HepG2 (cell line): Measurements from ENCODE around the gene COL25A1. TPM values are rescaled to one million over a fixed set of nuclear protein-coding genes. Genes with fewer than 3 reads are reported as not detected.

Experiments used
- ATAC-seq: fragments of 200-7000 bp; cut with Tn5 transposase; 3 replicates; pipeline ENCODE4 v1.9.1; 2020; ENCODE audit warnings: mild to moderate bottlenecking, moderate library complexity
- BruUV-seq: library from RNA; stranded (reverse); fragments of 400-500 nt; replicated peaks from 2 replicates; lab custom pipeline; 2021; lab: Mats Ljungman, UMichigan
- CTCF ChIA-PET: fragments of 300-600 bp; formaldehyde crosslinking; extraction: SDS; loops from one replicate; lab custom pipeline; 2021; ENCODE audit warnings: low total read pairs, inconsistent platforms, low intra/inter-chr PET ratio; lab: Yijun Ruan, JAX
- POLR2A ChIA-PET: fragments of 350-600 bp; sonication (Branson Sonifier 250); formaldehyde crosslinking; loops from one replicate; lab custom pipeline; 2020; ENCODE audit warnings: antibody characterized with exemption, inconsistent platforms; lab: Yijun Ruan, JAX
- DNase-seq: peaks from one replicate; pipeline ENCODE4 v3.0.0-alpha.2; 2015; ENCODE audit warnings: low spot score
- FAIRE-seq: peaks from 3 replicates; lab custom pipeline; 2011; peaks lifted over from hg19 to GRCh38; lab: Jason Lieb, UNC
- H2AFZ ChIP-seq: one replicate; pipeline ENCODE4 v1.6.1; 2011; ENCODE audit warnings: low read length, inconsistent platforms
- H3K27ac ChIP-seq: fragments of 300-600 bp; 3 replicates; pipeline ENCODE4 v1.8.0; 2011; ENCODE audit warnings: mixed run types, mild to moderate bottlenecking, mixed read lengths, low read length, inconsistent platforms; ENCODE audit not compliant: insufficient read depth; ENCODE audit errors: extremely low read length
- H3K27me3 ChIP-seq, 2 experiments: fragments of 200-600 bp in 1 of 2; 2 replicates in 1 of 2; 3 replicates in 1 of 2; pipeline versions ENCODE4 v1.6.0 to v1.8.0; 2011; ENCODE audit warnings: low read length in 2 of 2, mild to moderate bottlenecking in 2 of 2, moderate library complexity in 2 of 2, inconsistent platforms in 1 of 2; ENCODE audit not compliant: insufficient read depth in 2 of 2, control insufficient read depth in 1 of 2
- H3K36me3 ChIP-seq, 2 experiments: fragments of 200-600 bp in 1 of 2; replicated peaks in 1 of 2; 2 replicates in 1 of 2; 3 replicates in 1 of 2; pipeline versions ENCODE4 v1.5.1 to v1.8.0; 2011; ENCODE audit warnings: low read length in 2 of 2, inconsistent platforms in 1 of 2; ENCODE audit not compliant: insufficient read depth in 2 of 2, control insufficient read depth in 1 of 2
- H3K4me1 ChIP-seq: 2 replicates; pipeline ENCODE4 v1.5.1; 2012; ENCODE audit warnings: low read length, inconsistent platforms; ENCODE audit not compliant: insufficient read depth
- H3K4me2 ChIP-seq: 2 replicates; pipeline ENCODE4 v1.6.0; 2011; ENCODE audit warnings: low read depth, low read length, inconsistent platforms
- H3K4me3 ChIP-seq, 3 experiments: fragments of 200-600 bp in 1 of 3; sonication (generic), shearing (Covaris generic) in 1 of 3; replicated peaks in 1 of 3; 2 replicates each; pipeline ENCODE4 v1.5.1; 2011 to 2016; ENCODE audit warnings: low read length in 3 of 3, inconsistent platforms in 2 of 3, low read depth in 2 of 3, mild to moderate bottlenecking in 2 of 3, control low read depth in 1 of 3, mixed read lengths in 1 of 3; ENCODE audit not compliant: insufficient read depth in 1 of 3
- H3K79me2 ChIP-seq: one replicate; pipeline ENCODE4 v1.6.1; 2011; ENCODE audit warnings: low read length, inconsistent platforms; ENCODE audit not compliant: insufficient read depth
- H3K9ac ChIP-seq: 2 replicates; pipeline ENCODE4 v1.6.0; 2011; ENCODE audit warnings: mild to moderate bottlenecking, low read depth, low read length, inconsistent platforms; ENCODE audit not compliant: insufficient read depth
- H3K9me3 ChIP-seq: 2 replicates; pipeline ENCODE4 v1.5.1; 2012; ENCODE audit warnings: mild to moderate bottlenecking, low read length
- H4K20me1 ChIP-seq: 2 replicates; pipeline ENCODE4 v1.6.0; 2011; ENCODE audit warnings: inconsistent platforms, mild to moderate bottlenecking, low read length, moderate library complexity; ENCODE audit not compliant: insufficient read depth
- EEA1 ChIP-seq: sonication (generic); formaldehyde crosslinking; IDR thresholded peaks from 2 replicates; pipeline ENCODE4 v1.5.1; 2020; ENCODE audit warnings: mild to moderate bottlenecking, missing genetic modification reagents, borderline replicate concordance
- HMG20B ChIP-seq: conservative IDR thresholded peaks from 2 replicates; pipeline ENCODE4 v1.6.1; 2016; ENCODE audit warnings: missing genetic modification reagents, missing compliant biosample characterization
- HNRNPUL1 ChIP-seq: fragments of 200-400 bp; formaldehyde crosslinking; IDR thresholded peaks from 2 replicates; pipeline ENCODE4 v1.6.1; 2017; ENCODE audit warnings: low read depth, mild to moderate bottlenecking, low read length, moderate library complexity
- MBD4 ChIP-seq: IDR thresholded peaks from 2 replicates; pipeline ENCODE4 v1.6.1; 2012; ENCODE audit warnings: low read length, inconsistent platforms, borderline replicate concordance
- PAWR ChIP-seq: sonication (generic); formaldehyde crosslinking; IDR thresholded peaks from 2 replicates; pipeline ENCODE4 v1.4.0; 2020; ENCODE audit warnings: missing genetic modification reagents, mild to moderate bottlenecking, borderline replicate concordance
- RNF2 ChIP-seq: fragments of 450-650 bp; conservative IDR thresholded peaks from 2 replicates; pipeline ENCODE4 v1.6.1; 2016; ENCODE audit warnings: low read depth
- SIN3B ChIP-seq: fragments of 150-350 bp; IDR thresholded peaks from 2 replicates; pipeline ENCODE4 v1.6.1; 2014; ENCODE audit warnings: low read length
- SP2 ChIP-seq: sonication (generic); formaldehyde crosslinking; IDR thresholded peaks from 2 replicates; pipeline ENCODE4 v1.5.1; 2020; ENCODE audit warnings: mild to moderate bottlenecking, missing genetic modification reagents
- TCF7 ChIP-seq: sonication (generic); IDR thresholded peaks from 2 replicates; pipeline ENCODE4 v1.6.1; 2016; ENCODE audit warnings: antibody characterized with exemption, low read depth
- ZNF253 ChIP-seq: sonication (generic); formaldehyde crosslinking; IDR thresholded peaks from 2 replicates; pipeline ENCODE4 v1.8.0; 2022; ENCODE audit warnings: mild to moderate bottlenecking, missing genetic modification reagents, borderline replicate concordance
- ZNF615 ChIP-seq: sonication (generic); formaldehyde crosslinking; IDR thresholded peaks from 2 replicates; pipeline ENCODE4 v1.5.0; 2020; ENCODE audit warnings: mild to moderate bottlenecking, missing genetic modification reagents, borderline replicate concordance
- in situ Hi-C: cut with HindIII; loops from 2 replicates; pipeline ENCODE4 v1.10.0; 2017; ENCODE audit warnings: low pct_unique_long_range_greater_than_20kb; ENCODE audit not compliant: extremely low pct_ligation_motif_present
- intact Hi-C: fragments of 100-400 bp; cut with micrococcal nuclease; formaldehyde crosslinking; loops from one replicate; pipeline ENCODE4 v1.10.0; 2022; ENCODE audit not compliant: unreplicated experiment
- polyA plus RNA-seq, 8 experiments: library from polyadenylated mRNA; depleted of rRNA in 3 of 8; stranded (reverse) in 7 of 8; unstranded in 1 of 8; fragments of >200 nt; fragmentation: Illumina TruSeq in 4 of 8; extraction: Trizol in 4 of 8; gene quantifications; 2 replicates each; pipeline versions ENCODE4 v1.2.1 to v1.2.3, GENCODE V29; 2011 to 2016; ENCODE audit warnings: low read depth in 4 of 8, missing spikeins in 1 of 8, mixed read lengths in 1 of 8; ENCODE audit not compliant: insufficient read depth in 1 of 8
- total RNA-seq, 5 experiments: library from RNA; depleted of rRNA; stranded (reverse); fragments of >200 nt; fragmentation: Illumina TruSeq; extraction: Trizol; gene quantifications; 2 replicates each; pipeline ENCODE4 v1.2.3, GENCODE V29; 2016; ENCODE audit warnings: low read depth in 1 of 5
- TF ChIP-seq, protein P1 (sequence below): sonication (generic); formaldehyde crosslinking; IDR thresholded peaks from 2 replicates; pipeline ENCODE4 v1.4.0; 2020; ENCODE audit warnings: mild to moderate bottlenecking, low read depth, missing genetic modification reagents
- TF ChIP-seq, protein P2 (sequence below): sonication (generic); formaldehyde crosslinking; IDR thresholded peaks from 2 replicates; pipeline ENCODE4 v1.4.0; 2020; ENCODE audit warnings: missing genetic modification reagents, mild to moderate bottlenecking, borderline replicate concordance

The COL25A1 gene
- total and polyA plus RNA-seq, 2 of the 13 experiments (the other 11 are each of a cell fraction or from before 2014, with no cell fraction given) = not detected

DNA sequence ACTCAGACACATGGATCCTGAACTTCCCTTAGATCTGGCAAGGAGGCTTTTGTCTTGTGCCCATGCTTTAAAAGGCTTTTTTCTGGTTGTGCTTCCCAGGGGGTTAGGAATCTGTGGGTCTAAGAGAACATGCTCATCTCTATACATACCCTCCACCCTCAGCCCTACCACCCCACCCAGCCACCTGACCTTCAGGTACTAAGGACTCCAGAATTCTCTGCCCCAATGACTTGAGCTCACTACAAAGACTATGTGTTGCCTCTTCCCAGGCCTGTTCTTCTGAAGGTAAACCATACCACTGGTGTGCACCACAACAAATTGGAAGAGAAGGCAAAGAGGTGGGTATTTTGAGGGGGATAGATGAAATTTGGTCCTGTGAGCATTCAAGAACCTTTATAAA, 372.3 kb downstream of the COL25A1 start:
- BruUV-seq = no TSS peak
- intact Hi-C loops = no loop called here
- Histone ChIP-seq H3K4me2 (no peak overlapping the region), H3K36me3 (no peaks in the 10 kb centered on the region), H4K20me1 (no peaks in the 10 kb centered on the region), H2AFZ (no peak overlapping the region), H3K27ac (no peak overlapping the region), H3K79me2 (no peaks in the 10 kb centered on the region), H3K4me3 (no peak overlapping the region), H3K4me1 (no peaks in the 10 kb centered on the region), H3K9me3 (no peaks in the 10 kb centered on the region), H3K9ac (no peak overlapping the region), H3K27me3 (no peaks in the 10 kb centered on the region)
- in situ Hi-C loops = no loop called here
- no peak for ATAC-seq
- POLR2A ChIA-PET = no interaction called here
- no peak for DNase-seq
- no peak for FAIRE-seq
- CTCF ChIA-PET = no interaction called here
- TF ChIP-seq SIN3B (no peak), ZNF615 (CRISPR knock-in tag) (no peak), SP2 (no peak), TCF7 (no peak), ZNF253 (CRISPR knock-in tag) (no peak), EEA1 (CRISPR knock-in tag) (no peak), RNF2 (no peak), MBD4 (no peak), HMG20B (no peak), PAWR (CRISPR knock-in tag) (no peak), HNRNPUL1 (no peak)
- TF ChIP-seq, protein P1, sequence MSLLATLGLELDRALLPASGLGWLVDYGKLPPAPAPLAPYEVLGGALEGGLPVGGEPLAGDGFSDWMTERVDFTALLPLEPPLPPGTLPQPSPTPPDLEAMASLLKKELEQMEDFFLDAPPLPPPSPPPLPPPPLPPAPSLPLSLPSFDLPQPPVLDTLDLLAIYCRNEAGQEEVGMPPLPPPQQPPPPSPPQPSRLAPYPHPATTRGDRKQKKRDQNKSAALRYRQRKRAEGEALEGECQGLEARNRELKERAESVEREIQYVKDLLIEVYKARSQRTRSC (CRISPR knock-in tag) = no peak
- TF ChIP-seq, protein P2, sequence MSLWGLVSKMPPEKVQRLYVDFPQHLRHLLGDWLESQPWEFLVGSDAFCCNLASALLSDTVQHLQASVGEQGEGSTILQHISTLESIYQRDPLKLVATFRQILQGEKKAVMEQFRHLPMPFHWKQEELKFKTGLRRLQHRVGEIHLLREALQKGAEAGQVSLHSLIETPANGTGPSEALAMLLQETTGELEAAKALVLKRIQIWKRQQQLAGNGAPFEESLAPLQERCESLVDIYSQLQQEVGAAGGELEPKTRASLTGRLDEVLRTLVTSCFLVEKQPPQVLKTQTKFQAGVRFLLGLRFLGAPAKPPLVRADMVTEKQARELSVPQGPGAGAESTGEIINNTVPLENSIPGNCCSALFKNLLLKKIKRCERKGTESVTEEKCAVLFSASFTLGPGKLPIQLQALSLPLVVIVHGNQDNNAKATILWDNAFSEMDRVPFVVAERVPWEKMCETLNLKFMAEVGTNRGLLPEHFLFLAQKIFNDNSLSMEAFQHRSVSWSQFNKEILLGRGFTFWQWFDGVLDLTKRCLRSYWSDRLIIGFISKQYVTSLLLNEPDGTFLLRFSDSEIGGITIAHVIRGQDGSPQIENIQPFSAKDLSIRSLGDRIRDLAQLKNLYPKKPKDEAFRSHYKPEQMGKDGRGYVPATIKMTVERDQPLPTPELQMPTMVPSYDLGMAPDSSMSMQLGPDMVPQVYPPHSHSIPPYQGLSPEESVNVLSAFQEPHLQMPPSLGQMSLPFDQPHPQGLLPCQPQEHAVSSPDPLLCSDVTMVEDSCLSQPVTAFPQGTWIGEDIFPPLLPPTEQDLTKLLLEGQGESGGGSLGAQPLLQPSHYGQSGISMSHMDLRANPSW (CRISPR knock-in tag) = no peak
